ENCODE results near the gene MTMR1.

MTMR1 gene

GRCh38 chrX:150792949-150793527 lies 99.8 kb downstream of the MTMR1 start:
- no peak for DNase-seq

GRCh38 chrX:150805736-150806135 lies 112.5 kb downstream of the MTMR1 start:
- DNase-seq: peak; percentile 6

- DNase-seq: no peak
These were observed 113.6 kb downstream of the MTMR1 start for GRCh38 chrX:150806827-150807226.

- peak; percentile 32 for DNase-seq
These were observed 120.7 kb downstream of the MTMR1 start for GRCh38 chrX:150813922-150814321.

All from inflammatory macrophage treated with lipopolysaccharide for 4 hours (primary cell).